ENCODE results near the gene KRT16. TPM values are rescaled to one million over a fixed set of nuclear protein-coding genes. Genes with fewer than 3 reads are reported as not detected.

KRT16 gene
- total RNA-seq, 1 experiment from 2014 or later, result not detected

- TF ChIP-seq CTCF (conservative IDR thresholded peaks at IDR 0.05), result no peak
- WGBS (ENCODE audit: extremely low coverage, insufficient read length, low lambda C conversion rate), result no CpG with 5 or more reads among the region's 6 CpGs
- no peak overlapping the region for H3K4ac ChIP-seq (ENCODE audit: low read depth, low read length)
- no peaks in the 10 kb centered on the region for H3K79me2 ChIP-seq (ENCODE audit: insufficient read depth, low read length)
- no peaks in the 10 kb centered on the region for H3K79me1 ChIP-seq (ENCODE audit: insufficient read depth, low read depth, low read length, poor library complexity, severe bottlenecking)
- H3K23me2 ChIP-seq (ENCODE audit: insufficient read length, low read depth, low read length, poor library complexity, severe bottlenecking), result no peaks in the 10 kb centered on the region
- no peak overlapping the region for H3K18ac ChIP-seq (ENCODE audit: insufficient read length, low read depth, low read length)
- H2BK20ac ChIP-seq (ENCODE audit: low read depth, low read length, poor library complexity, severe bottlenecking), result no peak overlapping the region
- H3K27ac ChIP-seq (ENCODE audit: insufficient read length, low read depth, low read length), result no peak overlapping the region
- H2AFZ ChIP-seq (ENCODE audit: low read length), result no peak overlapping the region
- no peak overlapping the region for H3K23ac ChIP-seq (ENCODE audit: insufficient read length, low read depth, low read length)
- H3K27me3 Mint-ChIP-seq (ENCODE audit: low read depth), result no peaks in the 10 kb centered on the region; the same call in 1 of the 2 replicates
- no peak overlapping the region for H3T11ph ChIP-seq (ENCODE audit: low read length)
- H3K9me3 ChIP-seq (ENCODE audit: control insufficient read depth, low read depth, low read length), result no peaks in the 10 kb centered on the region
- H2BK15ac ChIP-seq (ENCODE audit: low read depth, low read length), result no peak overlapping the region
- H4K8ac ChIP-seq (replicated peaks; ENCODE audit: insufficient read length, low read depth, low read length), result no peak overlapping the region
- H2BK12ac ChIP-seq (ENCODE audit: insufficient read length, low read depth, low read length), result no peak overlapping the region
- no peak overlapping the region for H3K4me3 Mint-ChIP-seq
- no peak overlapping the region for H3K56ac ChIP-seq (ENCODE audit: insufficient read length, low read depth, low read length)
- no peaks in the 10 kb centered on the region for H3K9me3 Mint-ChIP-seq
- H3K9ac ChIP-seq (ENCODE audit: extremely low read depth, insufficient read length, low read length), result no peak overlapping the region
- H3K14ac ChIP-seq (ENCODE audit: insufficient read depth, low read length), result no peak overlapping the region; the same call in 1 of the 2 replicates
- H4K5ac ChIP-seq (ENCODE audit: insufficient read length, low read depth, low read length), result no peak overlapping the region
- no peak for DNase-seq
- peaks cover 9 to 15% of the 10 kb centered on the region in 2 experiments for H3K4me1 Mint-ChIP-seq
- no peak overlapping the region for H4K91ac ChIP-seq (ENCODE audit: insufficient read length, low read depth, low read length)
- H4K20me1 ChIP-seq (ENCODE audit: control insufficient read depth, insufficient read depth, insufficient read length), result no peaks in the 10 kb centered on the region
- no peak overlapping the region for H2BK120ac ChIP-seq (ENCODE audit: low read depth, low read length, poor library complexity, severe bottlenecking)
- H3K36me3 Mint-ChIP-seq (ENCODE audit: insufficient read depth in 1 of 3, low read depth in 3 of 3), result no peaks in the 10 kb centered on the region
- no peak overlapping the region for H2AK5ac ChIP-seq (ENCODE audit: insufficient read length, low read length)
- H3K27ac Mint-ChIP-seq, result no peak overlapping the region
- no peak overlapping the region for H2BK5ac ChIP-seq (ENCODE audit: insufficient read length, low read length)
- no peak overlapping the region for H3K4me2 ChIP-seq (ENCODE audit: insufficient read depth, insufficient read length, low read length)
- no peaks in the 10 kb centered on the region for H3K4me1 ChIP-seq (ENCODE audit: insufficient read depth, low read length)
- no peaks in the 10 kb centered on the region for H3K27me3 ChIP-seq (ENCODE audit: insufficient read depth, low read length)
These were observed 26.4 kb upstream of the KRT16 start for GRCh38 chr17:41638941-41639340.
